Measurements from ENCODE around the gene LGR6.
A peak's percentile ranks its signal among the peaks of the same experiment; 100 is the strongest.

LGR6 gene

GRCh38 chr1:202268817-202269216, 75.2 kb downstream of the LGR6 start:
- no peak for DNase-seq
- no peak for ATAC-seq

DNA sequence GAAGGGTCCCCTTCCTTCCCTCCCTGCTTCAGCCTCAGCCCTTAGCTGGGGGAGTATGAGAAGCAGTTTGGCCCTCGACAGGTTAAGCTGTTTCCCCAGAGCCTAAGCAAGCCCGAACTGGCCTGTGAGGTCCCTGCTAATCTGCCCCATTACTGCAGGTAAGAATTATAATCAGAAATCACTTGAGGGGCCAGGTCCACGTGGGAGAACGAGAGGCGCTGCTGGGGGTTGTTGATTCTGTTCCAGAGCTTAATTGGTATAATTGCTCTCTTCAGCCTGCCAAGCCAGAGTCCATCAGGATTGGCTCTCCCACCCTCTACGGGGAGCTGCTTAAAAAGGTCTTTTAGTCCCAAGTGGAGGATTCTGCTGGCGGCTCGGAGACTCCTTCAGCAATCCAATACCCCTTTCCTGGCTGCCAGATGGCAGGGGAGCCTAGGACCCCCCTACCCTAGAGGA, 77.3 kb downstream of the LGR6 start:
- no peak for ATAC-seq
- no peak for DNase-seq

DNA sequence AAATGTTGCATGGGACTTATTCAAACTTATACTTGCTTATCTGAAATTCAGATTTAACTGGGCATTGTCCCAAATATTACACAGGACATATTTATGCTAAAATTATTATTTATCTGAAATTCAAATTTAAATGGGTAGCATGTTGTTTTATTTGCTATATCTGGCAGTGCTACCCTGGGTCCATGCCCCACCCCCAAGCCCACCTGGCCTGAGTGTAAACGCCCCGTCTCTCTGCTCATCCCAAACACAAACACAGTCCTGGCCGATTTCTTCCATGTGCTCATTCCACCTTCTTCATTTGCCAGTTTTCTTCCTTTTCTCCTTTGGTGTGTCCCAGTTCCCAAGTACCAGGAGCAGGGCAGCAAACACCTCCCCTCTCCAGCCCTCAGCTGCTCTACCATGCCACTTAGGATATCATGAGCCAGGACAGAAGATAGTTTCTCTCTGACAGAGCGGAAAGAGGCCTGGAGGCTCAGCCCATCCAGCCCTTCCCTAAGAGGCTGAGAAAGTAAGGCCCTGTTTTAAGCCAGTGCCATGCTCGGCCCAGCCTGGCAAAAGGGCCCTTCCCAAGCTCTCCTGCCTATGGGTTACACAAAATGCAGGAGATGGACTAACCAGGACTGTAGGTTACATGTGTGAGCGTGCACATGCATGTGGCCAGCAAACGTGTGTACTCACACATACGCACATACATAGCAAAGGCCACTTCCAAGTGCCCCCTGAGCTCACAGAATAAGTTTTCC, 78.7 kb downstream of the LGR6 start:
- ATAC-seq (no peak), DNase-seq (no peak)

DNA sequence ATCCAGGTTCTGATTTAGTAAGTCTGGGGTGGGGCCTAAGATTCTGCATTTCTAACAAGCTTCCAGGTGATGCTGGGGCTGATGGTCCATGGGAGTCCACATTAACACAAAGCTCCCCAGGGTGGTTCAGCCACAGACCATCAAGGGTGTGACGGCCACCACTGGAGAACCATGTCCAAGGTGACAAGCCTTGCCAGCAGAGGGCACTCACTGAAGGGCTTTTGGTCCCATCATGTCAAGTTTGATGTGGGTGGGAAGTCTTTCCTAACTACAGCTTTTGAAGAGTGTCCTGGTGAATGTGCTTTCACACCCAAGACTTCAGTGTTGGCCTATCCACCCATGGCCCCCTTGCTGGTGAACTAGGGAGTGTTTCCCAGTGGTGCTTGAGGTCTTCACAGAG, 81.0 kb downstream of the LGR6 start:
- peak; percentile 54 for ATAC-seq
- DNase-seq = peak; percentile 56

- no peak for ATAC-seq
- DNase-seq = no peak
These were observed 81.6 kb downstream of the LGR6 start for GRCh38 chr1:202275061-202275770.

GRCh38 chr1:202276081-202276715, 82.6 kb downstream of the LGR6 start:
- DNase-seq = no peak
- no peak for ATAC-seq

DNA sequence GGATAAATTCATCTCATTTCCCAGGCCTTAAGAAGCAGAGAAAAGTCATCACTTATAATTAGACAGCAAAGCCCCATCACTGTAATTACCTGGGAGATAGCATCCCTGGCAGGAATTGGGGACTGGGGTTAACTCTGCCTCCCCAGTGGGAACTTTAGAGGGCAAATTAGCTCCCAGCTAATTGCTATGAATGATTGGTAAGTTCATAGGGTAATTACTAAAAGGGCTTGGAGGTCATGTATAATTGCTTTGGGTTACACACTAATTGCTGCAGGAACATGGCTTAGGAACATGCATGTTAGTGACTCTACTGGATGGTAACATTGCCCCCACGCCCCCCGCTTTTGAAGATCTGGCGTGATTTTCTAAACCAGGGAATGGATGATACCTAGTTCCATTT, 83.3 kb downstream of the LGR6 start:
- DNase-seq = no peak
- ATAC-seq = no peak

GRCh38 chr1:202278751-202279150, 85.2 kb downstream of the LGR6 start:
- no peak for ATAC-seq
- DNase-seq = no peak

GRCh38 chr1:202279806-202280205, 86.2 kb downstream of the LGR6 start:
- DNase-seq = no peak
- no peak for ATAC-seq

DNA sequence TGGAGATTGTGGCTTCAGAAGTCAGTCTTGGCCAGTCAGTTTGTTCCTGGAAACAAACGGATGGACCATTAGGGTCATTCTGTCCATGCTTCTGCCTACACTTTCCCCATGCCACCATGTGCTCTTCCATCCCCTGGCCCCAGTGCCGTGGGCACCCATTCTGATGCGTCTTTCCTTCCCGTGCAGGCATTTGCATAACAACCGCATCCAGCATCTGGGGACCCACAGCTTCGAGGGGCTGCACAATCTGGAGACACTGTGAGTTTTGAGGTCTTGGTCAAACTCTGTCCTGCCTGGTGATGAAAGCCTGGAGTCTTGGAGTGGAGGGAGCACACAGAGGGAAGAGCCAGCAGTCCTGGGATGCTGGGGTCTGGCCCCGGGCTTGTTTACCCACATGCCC, 87.0 kb downstream of the LGR6 start:
- DNase-seq (no peak), ATAC-seq (no peak)

GRCh38 chr1:202281316-202282024, 87.9 kb downstream of the LGR6 start:
- ATAC-seq (no peak), DNase-seq (no peak)

- ATAC-seq (no peak), DNase-seq (no peak)
These were observed 88.4 kb downstream of the LGR6 start for GRCh38 chr1:202282025-202282371.

DNA sequence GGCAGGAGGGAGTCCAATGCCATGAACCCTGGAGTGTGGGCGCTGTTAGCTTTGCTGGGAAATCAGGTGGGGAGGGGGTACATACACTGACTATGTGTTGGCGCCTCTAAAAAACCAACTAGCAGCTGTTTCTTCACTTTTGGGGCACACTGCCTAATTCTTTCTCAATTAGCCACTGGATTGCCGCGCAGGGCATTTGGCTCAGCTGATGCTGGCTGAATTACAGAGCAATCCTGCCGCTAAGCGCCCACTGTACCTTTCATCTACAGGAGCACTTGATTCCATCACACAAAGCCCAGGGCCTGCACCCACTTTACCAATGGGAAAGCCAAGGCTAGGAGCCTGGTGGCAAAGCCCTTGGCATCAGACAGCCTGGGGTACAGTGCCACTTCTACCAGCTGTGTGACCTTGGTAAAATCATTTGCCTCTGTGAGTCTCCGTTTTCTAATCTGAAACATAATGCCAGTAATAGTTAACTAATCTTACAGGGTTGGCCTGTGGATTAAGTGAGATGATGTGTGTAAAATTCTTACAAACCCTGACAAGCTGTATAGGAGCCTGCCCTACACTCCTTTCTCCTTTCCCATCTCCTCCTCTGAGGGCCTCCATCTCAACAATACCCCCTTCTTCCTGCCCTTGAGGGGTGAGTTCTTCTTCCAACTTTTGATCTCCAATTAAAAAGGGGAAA, 89.1 kb downstream of the LGR6 start:
- DNase-seq = no peak
- no peak for ATAC-seq

DNA sequence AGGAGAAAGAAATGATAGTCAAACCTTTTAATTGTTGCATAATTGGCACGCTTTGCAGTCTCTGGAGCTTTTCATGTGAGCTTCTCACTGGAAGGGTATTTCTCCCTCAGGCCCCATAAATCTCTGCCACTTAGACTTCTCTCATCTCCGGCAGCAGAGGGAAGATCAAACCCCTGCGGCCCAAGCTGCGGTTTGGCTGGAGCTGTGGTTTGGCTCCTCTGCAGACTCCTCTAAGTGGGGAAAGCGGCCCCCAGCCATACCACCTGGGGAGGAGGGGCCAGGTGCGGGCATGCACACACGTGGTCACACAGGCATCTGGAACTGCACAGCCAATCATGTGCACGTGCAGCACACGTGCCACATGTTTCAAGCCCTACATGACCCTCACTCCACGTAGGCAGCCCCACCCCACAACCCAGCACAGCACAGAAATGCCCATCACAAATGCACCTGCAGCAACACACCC, 89.8 kb downstream of the LGR6 start:
- peak; percentile 22 for ATAC-seq

DNA sequence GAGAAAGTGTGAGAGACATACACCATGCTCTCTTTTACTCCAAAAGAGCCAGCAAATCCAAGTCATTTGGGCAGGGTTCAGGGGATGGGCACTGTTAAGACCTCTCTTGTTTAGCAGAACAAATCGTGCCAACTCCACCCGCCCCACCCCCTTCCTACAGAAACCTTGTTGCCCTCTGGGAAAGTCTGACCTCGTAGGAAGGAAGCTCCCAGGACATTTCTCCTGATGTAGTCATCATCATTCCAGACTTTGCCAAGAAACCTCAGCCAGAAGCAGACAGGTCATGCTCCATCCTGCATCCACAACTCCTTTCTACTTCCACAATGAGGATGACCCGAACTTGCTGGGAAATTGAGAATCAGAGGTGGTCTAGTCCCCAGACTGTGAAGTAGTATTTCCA, 90.4 kb downstream of the LGR6 start:
- no peak for DNase-seq
- ATAC-seq = no peak

More for the DNA sequence above, 89.8 kb downstream of the LGR6 start:
- peak; percentile 12 for DNase-seq

DNA sequence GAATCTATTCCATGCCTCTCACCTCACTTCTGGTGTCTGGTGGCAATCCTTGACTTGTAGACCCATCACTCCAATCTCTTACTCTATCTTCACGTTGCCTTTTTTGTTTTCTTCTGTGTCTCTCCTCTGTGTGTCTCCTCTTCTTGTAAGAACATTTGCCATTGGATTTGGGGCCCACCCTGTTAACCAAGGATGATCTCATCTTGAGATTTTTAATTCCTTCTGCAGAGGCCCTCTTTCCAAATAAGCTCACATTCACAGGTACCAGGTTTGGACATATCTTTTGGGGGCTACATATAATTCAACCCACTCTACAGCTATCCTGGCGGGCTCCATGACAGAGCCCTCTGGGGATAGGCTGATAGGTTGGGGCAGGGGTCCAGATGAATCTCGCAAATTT, 92.3 kb downstream of the LGR6 start:
- DNase-seq = no peak
- ATAC-seq = no peak

GRCh38 chr1:202286622-202287097, 93.1 kb downstream of the LGR6 start:
- DNase-seq (no peak), ATAC-seq (no peak)

GRCh38 chr1:202287196-202287595, 93.6 kb downstream of the LGR6 start:
- no peak for ATAC-seq

DNA sequence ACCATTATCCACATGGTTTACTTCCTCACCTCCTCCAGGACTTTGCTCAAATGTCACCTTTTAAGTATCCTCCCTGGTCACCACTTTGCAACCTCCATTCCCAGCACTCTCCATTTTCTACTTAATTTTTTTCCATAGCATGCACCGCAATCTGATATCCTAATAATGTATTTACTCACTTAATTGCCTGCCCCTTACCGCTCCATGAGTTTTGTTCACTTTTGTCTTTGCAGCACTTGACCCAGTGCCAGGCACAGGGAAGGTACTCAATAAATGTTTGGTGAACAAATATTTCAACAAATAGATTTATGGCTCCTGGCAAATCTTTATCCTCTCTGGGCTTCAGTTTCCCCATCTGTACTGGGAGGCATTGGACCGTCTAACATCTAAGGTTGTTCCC, 94.6 kb downstream of the LGR6 start:
- DNase-seq = no peak

More at GRCh38 chr1:202287196-202287595, 93.6 kb downstream of the LGR6 start:
- no peak for DNase-seq

DNA sequence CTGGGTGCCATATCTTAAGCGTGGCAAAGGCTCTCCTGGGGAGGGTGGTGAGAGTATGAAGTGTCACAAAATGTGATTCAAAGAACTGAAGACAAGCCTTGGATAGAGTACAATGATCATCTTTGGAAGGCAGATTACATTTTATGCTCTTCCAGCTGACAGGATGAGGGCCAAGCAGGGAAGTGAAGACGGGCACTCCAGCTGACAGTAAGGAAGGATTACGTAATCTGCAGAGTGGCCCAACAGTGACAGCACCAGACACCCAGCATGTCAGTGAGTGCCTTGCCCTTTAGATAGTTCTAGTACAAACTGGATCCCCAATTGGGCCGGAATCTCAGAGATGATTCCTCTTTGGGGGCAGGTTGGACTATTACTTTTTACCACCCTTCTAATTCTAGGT, 95.4 kb downstream of the LGR6 start:
- DNase-seq (no peak), ATAC-seq (no peak)

More for the DNA sequence above, 94.6 kb downstream of the LGR6 start:
- ATAC-seq = no peak

GRCh38 chr1:202291001-202291400, 97.4 kb downstream of the LGR6 start:
- no peak for DNase-seq
- ATAC-seq = no peak
